Gastroesophageal sphincter (tissue), 3 donors: ENCODE measurements around the gene ARRDC1.

Experiments used
- EP300 ChIP-seq: sonication (generic); formaldehyde crosslinking; IDR thresholded peaks from one replicate; pipeline ENCODE4 v1.6.1; 2017; ENCODE audit warnings: antibody characterized with exemption, mild to moderate bottlenecking
- POLR2A ChIP-seq, 2 donors: fragments of 450-650 bp; IDR thresholded peaks; one replicate each; pipeline ENCODE4 v1.6.1; 2017; ENCODE audit warnings: antibody characterized with exemption in 2 of 2, mild to moderate bottlenecking in 2 of 2, moderate library complexity in 1 of 2
- POLR2AphosphoS5 ChIP-seq: sonication (generic); formaldehyde crosslinking; IDR thresholded peaks from one replicate; pipeline ENCODE4 v1.6.1; 2017; ENCODE audit warnings: antibody characterized with exemption
- TF ChIP-seq, protein P1 (sequence below), 4 experiments: fragments of 200-600 bp in 2 of 4; fragments of 450-650 bp in 2 of 4; sonication (generic) in 1 of 4; IDR thresholded peaks; one replicate each; pipeline ENCODE4 v1.5.1; 2017 to 2019; ENCODE audit warnings: antibody characterized with exemption in 4 of 4, mild to moderate bottlenecking in 2 of 4, moderate library complexity in 2 of 4

DNA sequence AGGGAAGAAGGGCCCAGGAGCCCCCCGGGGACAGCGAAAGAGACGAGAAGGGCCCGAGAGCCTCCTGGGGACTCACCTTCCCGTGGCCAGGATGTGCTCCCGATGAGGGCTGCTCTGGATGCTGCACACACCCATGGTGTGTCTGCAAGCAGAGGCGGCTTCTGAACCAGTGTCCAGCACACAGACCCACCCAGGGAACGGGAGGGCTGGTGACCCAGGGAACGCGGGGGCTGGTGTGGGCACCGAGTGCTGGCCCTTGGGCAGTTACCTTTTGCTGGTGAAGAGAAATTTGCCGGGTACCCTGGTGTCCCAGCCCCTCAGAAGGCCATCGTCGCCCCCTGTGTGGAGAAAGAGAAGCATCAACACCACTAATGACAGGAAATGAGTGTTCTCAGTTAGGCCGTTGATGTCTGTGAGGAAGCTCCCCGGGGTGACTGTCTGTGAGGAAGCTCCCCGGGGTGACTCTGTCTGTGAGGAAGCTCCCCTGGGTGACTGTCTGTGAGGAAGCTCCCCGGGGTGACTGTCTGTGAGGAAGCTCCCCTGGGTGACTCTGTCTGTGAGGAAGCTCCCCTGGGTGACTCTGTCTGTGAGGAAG lies 40.6 kb upstream of the ARRDC1 start:
- TF ChIP-seq, protein P1, sequence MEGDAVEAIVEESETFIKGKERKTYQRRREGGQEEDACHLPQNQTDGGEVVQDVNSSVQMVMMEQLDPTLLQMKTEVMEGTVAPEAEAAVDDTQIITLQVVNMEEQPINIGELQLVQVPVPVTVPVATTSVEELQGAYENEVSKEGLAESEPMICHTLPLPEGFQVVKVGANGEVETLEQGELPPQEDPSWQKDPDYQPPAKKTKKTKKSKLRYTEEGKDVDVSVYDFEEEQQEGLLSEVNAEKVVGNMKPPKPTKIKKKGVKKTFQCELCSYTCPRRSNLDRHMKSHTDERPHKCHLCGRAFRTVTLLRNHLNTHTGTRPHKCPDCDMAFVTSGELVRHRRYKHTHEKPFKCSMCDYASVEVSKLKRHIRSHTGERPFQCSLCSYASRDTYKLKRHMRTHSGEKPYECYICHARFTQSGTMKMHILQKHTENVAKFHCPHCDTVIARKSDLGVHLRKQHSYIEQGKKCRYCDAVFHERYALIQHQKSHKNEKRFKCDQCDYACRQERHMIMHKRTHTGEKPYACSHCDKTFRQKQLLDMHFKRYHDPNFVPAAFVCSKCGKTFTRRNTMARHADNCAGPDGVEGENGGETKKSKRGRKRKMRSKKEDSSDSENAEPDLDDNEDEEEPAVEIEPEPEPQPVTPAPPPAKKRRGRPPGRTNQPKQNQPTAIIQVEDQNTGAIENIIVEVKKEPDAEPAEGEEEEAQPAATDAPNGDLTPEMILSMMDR (IDR thresholded peaks at IDR 0.05), result no peak
- no peak for TF ChIP-seq EP300
- no peak for TF ChIP-seq POLR2A (IDR thresholded peaks at IDR 0.05)
- TF ChIP-seq POLR2AphosphoS5, result no peak
